ENCODE results near the gene ZNG1F.
"Not testable (repeated sequence)": the region's sequence is repeated elsewhere in the genome, so short reads cannot be mapped to it uniquely, and the experiment has no call there.

ZNG1F gene

GRCh38 chr9:41086685-41087084, 102.4 kb downstream of the ZNG1F start:
- not testable (repeated sequence) for DNase-seq

- not testable (repeated sequence) for DNase-seq
These were observed 102.9 kb downstream of the ZNG1F start for GRCh38 chr9:41086215-41086614.

GRCh38 chr9:41082358-41082757, 106.8 kb downstream of the ZNG1F start:
- DNase-seq: not testable (repeated sequence)

Measured in hypothalamus (tissue), 51 donors.